Right atrium auricular region (tissue), 2 donors: ENCODE data around the gene CEBPA. TPM values are rescaled to one million over a fixed set of nuclear protein-coding genes. Genes with fewer than 3 reads are reported as not detected.

ENCODE experiments used
- DNase-seq: peaks from one replicate; pipeline ENCODE4 v3.0.0-alpha.2; 2019; ENCODE audit warnings: low spot score
- H3K27ac ChIP-seq, 2 donors: fragments of 200-600 bp; sonication (generic); 1 replicate in 1 of 2; 2 replicates in 1 of 2; pipeline ENCODE4 v1.5.1; 2016 to 2019
- H3K27me3 ChIP-seq, 2 donors: fragments of 200-600 bp; sonication (generic); one replicate each; pipeline versions ENCODE4 v1.5.1 to v1.6.0; 2017 to 2019
- H3K36me3 ChIP-seq: fragments of 200-600 bp; sonication (generic); one replicate; pipeline ENCODE4 v1.5.1; 2016
- H3K4me1 ChIP-seq, 2 donors: fragments of 200-600 bp; sonication (generic); one replicate each; pipeline versions ENCODE4 v1.5.1 to v1.6.0; 2017 to 2019
- H3K4me3 ChIP-seq, 2 donors: fragments of 200-600 bp; sonication (generic); 1 replicate in 1 of 2; 2 replicates in 1 of 2; pipeline ENCODE4 v1.5.1; 2017 to 2019; ENCODE audit warnings: mild to moderate bottlenecking in 1 of 2, moderate library complexity in 1 of 2
- H3K9me3 ChIP-seq, 2 donors: fragments of 200-600 bp; sonication (generic); one replicate each; pipeline ENCODE4 v1.5.1; 2019
- CTCF ChIP-seq, 2 donors: fragments of 200-600 bp; sonication (generic); IDR thresholded peaks; one replicate each; pipeline ENCODE4 v1.5.1; 2019; ENCODE audit warnings: antibody characterized with exemption in 2 of 2
- total RNA-seq, 2 donors: library from RNA; depleted of rRNA; stranded (reverse); fragments of >200 nt; gene quantifications; one replicate each; pipeline ENCODE4 v1.1.0, GENCODE V29; 2016

The CEBPA gene
- total RNA-seq, 2 donors from 2014 or later = 1.3 to 11.0 TPM

- Histone ChIP-seq H3K27ac (no peak overlapping the region), H3K4me3 (no peak overlapping the region), H3K36me3 (no peaks in the 10 kb centered on the region), H3K27me3 (no peaks in the 10 kb centered on the region), H3K4me1 (no peaks in the 10 kb centered on the region), H3K9me3 (no peaks in the 10 kb centered on the region)
- TF ChIP-seq CTCF (IDR thresholded peaks at IDR 0.05) = no peak
- no peak for DNase-seq
Observed at GRCh38 chr19:33346665-33347064, 44.3 kb upstream of the CEBPA start.

- no peaks in the 10 kb centered on the region for H3K27me3 ChIP-seq
- no peak for TF ChIP-seq CTCF (IDR thresholded peaks at IDR 0.05)
Observed at GRCh38 chr19:33345163-33345562, 42.8 kb upstream of the CEBPA start.

DNA sequence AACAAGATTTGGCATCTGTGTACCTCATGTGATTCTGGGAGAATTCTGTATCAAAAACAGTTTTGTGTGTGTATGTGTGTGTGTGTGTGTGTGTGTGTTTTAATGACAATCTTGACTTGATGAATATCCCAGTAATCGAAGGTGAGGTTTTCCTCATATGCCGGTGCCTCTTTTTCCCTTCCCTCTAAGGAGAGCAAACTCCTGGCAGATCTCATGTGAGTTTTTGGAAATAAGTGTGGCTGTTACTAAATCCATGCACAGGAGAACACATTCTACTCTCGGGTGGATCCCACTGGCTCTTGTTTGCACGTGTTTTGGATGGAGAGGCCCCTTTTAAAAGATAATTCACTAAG is 42.2 kb upstream of the CEBPA start:
- H3K27me3 ChIP-seq = no peaks in the 10 kb centered on the region
- H3K4me3 ChIP-seq = no peak overlapping the region
- no peak overlapping the region for H3K27ac ChIP-seq
- DNase-seq = no peak
- no peak for TF ChIP-seq CTCF (IDR thresholded peaks at IDR 0.05)
- H3K36me3 ChIP-seq = no peaks in the 10 kb centered on the region
- H3K4me1 ChIP-seq = no peaks in the 10 kb centered on the region
- H3K9me3 ChIP-seq = no peaks in the 10 kb centered on the region

More at GRCh38 chr19:33345163-33345562, 42.8 kb upstream of the CEBPA start:
- H3K36me3 ChIP-seq = no peaks in the 10 kb centered on the region
- no peaks in the 10 kb centered on the region for H3K9me3 ChIP-seq
- no peak overlapping the region for H3K27ac ChIP-seq
- H3K4me3 ChIP-seq = no peak overlapping the region
- no peaks in the 10 kb centered on the region for H3K4me1 ChIP-seq
- no peak for DNase-seq

- no peak for DNase-seq
- Histone ChIP-seq H3K36me3 (no peaks in the 10 kb centered on the region), H3K4me1 (no peaks in the 10 kb centered on the region), H3K27ac (no peak overlapping the region), H3K27me3 (no peaks in the 10 kb centered on the region), H3K9me3 (no peaks in the 10 kb centered on the region), H3K4me3 (no peak overlapping the region)
- no peak for TF ChIP-seq CTCF (IDR thresholded peaks at IDR 0.05)
Observed at GRCh38 chr19:33343859-33344572, 41.7 kb upstream of the CEBPA start.

DNA sequence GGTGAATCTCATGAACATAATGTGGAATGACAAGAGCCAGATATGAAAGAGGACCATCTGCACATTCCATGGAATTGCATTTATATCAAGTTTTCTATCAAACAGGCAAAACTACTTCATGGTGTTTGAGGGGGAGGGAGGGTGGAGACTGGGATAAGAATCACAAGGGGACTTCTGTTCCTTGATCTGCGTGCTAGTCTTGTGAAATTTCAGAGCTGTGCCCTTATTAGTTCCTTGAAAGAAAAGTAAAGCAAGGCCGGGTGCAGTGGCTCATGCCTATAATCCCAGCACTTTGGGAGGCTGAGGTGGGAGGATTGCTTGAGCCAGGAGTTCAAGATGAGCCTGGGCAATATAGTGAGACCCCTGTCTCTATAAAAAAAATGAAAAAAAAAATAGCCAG is 41.0 kb upstream of the CEBPA start:
- H3K4me1 ChIP-seq = no peaks in the 10 kb centered on the region
- H3K27me3 ChIP-seq = no peaks in the 10 kb centered on the region
- TF ChIP-seq CTCF (IDR thresholded peaks at IDR 0.05) = no peak
- H3K27ac ChIP-seq = no peak overlapping the region
- H3K36me3 ChIP-seq = no peaks in the 10 kb centered on the region
- H3K9me3 ChIP-seq = no peaks in the 10 kb centered on the region
- H3K4me3 ChIP-seq = no peak overlapping the region
- no peak for DNase-seq

GRCh38 chr19:33340991-33341390 is 38.7 kb upstream of the CEBPA start:
- H3K4me3 ChIP-seq = no peak overlapping the region
- H3K27ac ChIP-seq = no peak overlapping the region
- H3K27me3 ChIP-seq = no peaks in the 10 kb centered on the region
- no peaks in the 10 kb centered on the region for H3K9me3 ChIP-seq
- TF ChIP-seq CTCF (IDR thresholded peaks at IDR 0.05) = no peak
- H3K36me3 ChIP-seq = no peaks in the 10 kb centered on the region
- H3K4me1 ChIP-seq = no peaks in the 10 kb centered on the region
- DNase-seq = no peak
